ENCODE measurements around the gene RNASE12. TPM values are rescaled to one million over a fixed set of nuclear protein-coding genes. Genes with fewer than 3 reads are reported as not detected.
A peak's percentile ranks its signal among the peaks of the same experiment; 100 is the strongest.

The RNASE12 gene
- total and polyA plus RNA-seq, 9 of the 15 experiments (the other 6 are each of a cell fraction or from before 2014, with no cell fraction given) = 0.24 TPM; not detected in 8

GRCh38 chr14:20632831-20633691 lies 41.9 kb upstream of the RNASE12 start (continued):
- no peak for TF ChIP-seq MGA (IDR thresholded peaks at IDR 0.05)
- no peak for TF ChIP-seq KDM5B (IDR thresholded peaks at IDR 0.05; ENCODE audit: insufficient replicate concordance, low read depth, low read length)
- no peak for TF ChIP-seq SMARCE1 (IDR thresholded peaks at IDR 0.05)
- TF ChIP-seq SMAD4 (CRISPR knock-in tag; conservative IDR thresholded peaks at IDR 0.05) = no peak
- TF ChIP-seq NR2C1 (IDR thresholded peaks at IDR 0.05) = peak; percentile 43; the same call in 1 of the 2 replicates
- TF ChIP-seq NR2C1 (tag; IDR thresholded peaks at IDR 0.05) = peak; percentile 22; the same call in 1 of the 2 replicates
- no peak for TF ChIP-seq ELF4 (CRISPR knock-in tag; IDR thresholded peaks at IDR 0.05)
- no peak for TF ChIP-seq PHTF2 (CRISPR knock-in tag; IDR thresholded peaks at IDR 0.05)
- TF ChIP-seq MYNN (IDR thresholded peaks at IDR 0.05) = no peak
- TF ChIP-seq MYNN (CRISPR knock-in tag; IDR thresholded peaks at IDR 0.05) = no peak
- TF ChIP-seq POLR3G (IDR thresholded peaks at IDR 0.05; ENCODE audit: extremely low read depth, insufficient read length, insufficient replicate concordance) = peak; percentile 35
- TF ChIP-seq TAF15 (IDR thresholded peaks at IDR 0.05; ENCODE audit: low read depth, low read length) = no peak
- TF ChIP-seq, protein P1, sequence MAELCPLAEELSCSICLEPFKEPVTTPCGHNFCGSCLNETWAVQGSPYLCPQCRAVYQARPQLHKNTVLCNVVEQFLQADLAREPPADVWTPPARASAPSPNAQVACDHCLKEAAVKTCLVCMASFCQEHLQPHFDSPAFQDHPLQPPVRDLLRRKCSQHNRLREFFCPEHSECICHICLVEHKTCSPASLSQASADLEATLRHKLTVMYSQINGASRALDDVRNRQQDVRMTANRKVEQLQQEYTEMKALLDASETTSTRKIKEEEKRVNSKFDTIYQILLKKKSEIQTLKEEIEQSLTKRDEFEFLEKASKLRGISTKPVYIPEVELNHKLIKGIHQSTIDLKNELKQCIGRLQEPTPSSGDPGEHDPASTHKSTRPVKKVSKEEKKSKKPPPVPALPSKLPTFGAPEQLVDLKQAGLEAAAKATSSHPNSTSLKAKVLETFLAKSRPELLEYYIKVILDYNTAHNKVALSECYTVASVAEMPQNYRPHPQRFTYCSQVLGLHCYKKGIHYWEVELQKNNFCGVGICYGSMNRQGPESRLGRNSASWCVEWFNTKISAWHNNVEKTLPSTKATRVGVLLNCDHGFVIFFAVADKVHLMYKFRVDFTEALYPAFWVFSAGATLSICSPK (IDR thresholded peaks at IDR 0.05; ENCODE audit: borderline replicate concordance) = no peak
- no peak for TF ChIP-seq ZNF263 (CRISPR knock-in tag; IDR thresholded peaks at IDR 0.05; ENCODE audit: borderline replicate concordance)
- TF ChIP-seq SPI1 (IDR thresholded peaks at IDR 0.05; ENCODE audit: borderline replicate concordance, low read depth, low read length) = no peak
- no peak for TF ChIP-seq TSC22D4 (tag; IDR thresholded peaks at IDR 0.05)

All from K562 (cell line).